Lower lobe of right lung (tissue), 2 donors: ENCODE data around the gene LRRC49. TPM values are rescaled to one million over a fixed set of nuclear protein-coding genes. Genes with fewer than 3 reads are reported as not detected.

ENCODE experiments used
- ATAC-seq, 2 donors: fragments of 200-7000 bp; cut with Tn5 transposase; one replicate each; pipeline ENCODE4 v1.9.1; 2020 to 2022; ENCODE audit warnings: mild to moderate bottlenecking in 2 of 2, moderate library complexity in 2 of 2
- DNase-seq: peaks from one replicate; pipeline ENCODE4 v3.0.0-alpha.2; 2020
- H3K27ac ChIP-seq: fragments of 200-600 bp; one replicate; pipeline ENCODE4 v1.8.0; 2022
- H3K27me3 ChIP-seq: fragments of 200-600 bp; one replicate; pipeline ENCODE4 v1.8.0; 2022; ENCODE audit warnings: low read depth
- H3K36me3 ChIP-seq: fragments of 200-600 bp; one replicate; pipeline ENCODE4 v1.8.0; 2022; ENCODE audit warnings: mild to moderate bottlenecking
- H3K4me1 ChIP-seq: fragments of 200-600 bp; one replicate; pipeline ENCODE4 v1.8.0; 2022
- H3K4me3 ChIP-seq: fragments of 200-600 bp; one replicate; pipeline ENCODE4 v1.8.0; 2022; ENCODE audit warnings: mild to moderate bottlenecking
- H3K9me3 ChIP-seq: fragments of 200-600 bp; one replicate; pipeline ENCODE4 v1.8.0; 2022
- CTCF ChIP-seq: fragments of 200-600 bp; IDR thresholded peaks from one replicate; pipeline ENCODE4 v1.8.0; 2022; ENCODE audit warnings: antibody characterized with exemption, mild to moderate bottlenecking
- intact Hi-C: fragments of 100-400 bp; cut with DNase I; formaldehyde crosslinking; loops from one replicate; pipeline ENCODE4 v1.11.0; 2022
- total RNA-seq: library from RNA; stranded (reverse); fragmentation: NEBNext Ultra II Directional; extraction: Animal tissue kit (Norgen Biotek cat#: 25700); gene quantifications from one replicate; pipeline ENCODE4 v1.2.1, GENCODE V29; 2021
- donor health status: DM: no; HTN: yes; CAD: no; lungs with severe emphysema.

The LRRC49 gene
- total RNA-seq, 1 donor from 2014 or later, result 7.3 TPM

- Histone ChIP-seq H3K4me3 (no peak overlapping the region), H3K36me3 (no peaks in the 10 kb centered on the region), H3K27me3 (no peaks in the 10 kb centered on the region), H3K27ac (no peak overlapping the region), H3K4me1 (no peaks in the 10 kb centered on the region), H3K9me3 (no peaks in the 10 kb centered on the region)
- no peak for ATAC-seq
- intact Hi-C loops, result no loop called here
- DNase-seq, result no peak
- no peak for TF ChIP-seq CTCF
Measured at GRCh38 chr15:71005895-71006294, 113.3 kb downstream of the LRRC49 start.

GRCh38 chr15:71008250-71008870 lies 115.7 kb downstream of the LRRC49 start:
- Histone ChIP-seq H3K36me3 (no peaks in the 10 kb centered on the region), H3K4me3 (no peak overlapping the region), H3K27ac (no peak overlapping the region), H3K27me3 (no peaks in the 10 kb centered on the region), H3K4me1 (no peaks in the 10 kb centered on the region), H3K9me3 (no peaks in the 10 kb centered on the region)
- DNase-seq (no peak), ATAC-seq (no peak)
- no peak for TF ChIP-seq CTCF
- intact Hi-C loops, result no loop called here

- intact Hi-C loops, result no loop called here
- Histone ChIP-seq H3K9me3 (no peaks in the 10 kb centered on the region), H3K27ac (no peak overlapping the region), H3K36me3 (no peaks in the 10 kb centered on the region), H3K4me1 (no peaks in the 10 kb centered on the region), H3K4me3 (no peak overlapping the region), H3K27me3 (no peaks in the 10 kb centered on the region)
- DNase-seq, result no peak
- TF ChIP-seq CTCF, result no peak
- ATAC-seq, result no peak
Measured at GRCh38 chr15:71010472-71010871, 117.8 kb downstream of the LRRC49 start.

GRCh38 chr15:71010997-71011396 lies 118.4 kb downstream of the LRRC49 start:
- ATAC-seq, result no peak
- Histone ChIP-seq H3K27me3 (no peaks in the 10 kb centered on the region), H3K27ac (no peak overlapping the region), H3K4me1 (no peaks in the 10 kb centered on the region), H3K9me3 (no peaks in the 10 kb centered on the region), H3K36me3 (no peaks in the 10 kb centered on the region), H3K4me3 (no peak overlapping the region)
- TF ChIP-seq CTCF, result no peak
- no peak for DNase-seq
- intact Hi-C loops, result no loop called here

GRCh38 chr15:71011503-71012155 lies 119.0 kb downstream of the LRRC49 start:
- Histone ChIP-seq H3K27me3 (no peaks in the 10 kb centered on the region), H3K4me3 (no peak overlapping the region), H3K36me3 (no peaks in the 10 kb centered on the region), H3K27ac (no peak overlapping the region), H3K4me1 (no peaks in the 10 kb centered on the region), H3K9me3 (no peaks in the 10 kb centered on the region)
- DNase-seq, result no peak
- peak; percentile 58 to 73 for ATAC-seq
- intact Hi-C loops, result no loop called here
- peak; percentile 68 for TF ChIP-seq CTCF
